GM12878 (cell line): ENCODE results near the gene FTH1. TPM values are rescaled to one million over a fixed set of nuclear protein-coding genes. Genes with fewer than 3 reads are reported as not detected.

Experiments
- ATAC-seq: fragments of 200-7000 bp; cut with Tn5 transposase; 3 replicates; pipeline ENCODE4 v1.9.1; 2020; ENCODE audit warnings: mild to moderate bottlenecking, moderate library complexity
- BruUV-seq: library from RNA; stranded (reverse); fragments of 400-500 nt; replicated peaks from 2 replicates; lab custom pipeline; 2021; lab: Mats Ljungman, UMichigan
- CTCF ChIA-PET: fragments of 300-600 bp; sonication (Branson Sonifier 250); formaldehyde crosslinking; extraction: SDS; loops from one replicate; lab custom pipeline; 2021; ENCODE audit warnings: inconsistent platforms; lab: Yijun Ruan, JAX
- POLR2A ChIA-PET: fragments of 350-600 bp; formaldehyde crosslinking; extraction: SDS; loops from one replicate; lab custom pipeline; 2021; ENCODE audit warnings: inconsistent platforms; lab: Charles Lee
- RAD21 ChIA-PET: fragments of 300-600 bp; sonication (Branson Sonifier 250); formaldehyde crosslinking; loops from one replicate; lab custom pipeline; 2023; ENCODE audit warnings: antibody characterized with exemption; ENCODE audit not compliant: unreplicated experiment; lab: Charles Lee
- SMC1A ChIA-PET: fragments of 300-600 bp; sonication (Branson Sonifier 250); formaldehyde crosslinking; loops from one replicate; lab custom pipeline; 2023; ENCODE audit not compliant: unreplicated experiment, uncharacterized antibody; lab: Charles Lee
- DNase-seq: peaks from one replicate; pipeline ENCODE4 v3.0.0-alpha.2; 2011; ENCODE audit warnings: low read depth, low spot score
- FAIRE-seq: peaks from 3 replicates; lab custom pipeline; 2011; peaks lifted over from hg19 to GRCh38; lab: Jason Lieb, UNC
- H2AFZ ChIP-seq: 2 replicates; pipeline ENCODE4 v1.6.0; 2011; ENCODE audit warnings: low read depth, low read length, control low read depth; ENCODE audit not compliant: control insufficient read depth
- H3K27ac ChIP-seq: 2 replicates; pipeline ENCODE4 v1.5.1; 2011; ENCODE audit warnings: control low read depth; ENCODE audit not compliant: control insufficient read depth, insufficient read depth
- H3K27me3 ChIP-seq, 2 experiments: replicated peaks in 1 of 2; 2 replicates each; pipeline versions ENCODE4 v1.6.0 to v1.6.1; 2011; ENCODE audit warnings: low read length in 1 of 2; ENCODE audit not compliant: control insufficient read depth in 2 of 2, insufficient read depth in 2 of 2
- H3K36me3 ChIP-seq, 2 experiments: 2 replicates each; pipeline ENCODE4 v1.5.1; 2011; ENCODE audit warnings: low read length in 1 of 2; ENCODE audit not compliant: control insufficient read depth in 2 of 2, insufficient read depth in 2 of 2
- H3K4me1 ChIP-seq: 2 replicates; pipeline ENCODE4 v1.6.1; 2011; ENCODE audit warnings: mild to moderate bottlenecking, low read length, moderate library complexity, mixed read lengths; ENCODE audit not compliant: control insufficient read depth, insufficient read depth
- H3K4me2 ChIP-seq: 2 replicates; pipeline ENCODE4 v1.6.0; 2011; ENCODE audit warnings: control low read depth; ENCODE audit not compliant: control insufficient read depth, insufficient read depth
- H3K4me3 ChIP-seq: fragments of 200-600 bp; sonication (generic); 2 replicates; pipeline ENCODE4 v1.5.1; 2016
- H3K79me2 ChIP-seq: 2 replicates; pipeline ENCODE4 v1.6.0; 2011; ENCODE audit warnings: low read length; ENCODE audit not compliant: control insufficient read depth, insufficient read depth
- H3K9ac ChIP-seq: 2 replicates; pipeline ENCODE4 v1.8.0; 2011; ENCODE audit warnings: low read length, control low read depth, mixed read lengths; ENCODE audit not compliant: control insufficient read depth, insufficient read depth
- H3K9me3 ChIP-seq: replicated peaks from 3 replicates; pipeline ENCODE4 v1.5.1; 2011; ENCODE audit warnings: mild to moderate bottlenecking, low read length; ENCODE audit not compliant: control insufficient read depth, insufficient read depth
- H4K20me1 ChIP-seq: 2 replicates; pipeline ENCODE4 v1.6.0; 2011; ENCODE audit not compliant: control insufficient read depth, insufficient read depth
- BCL3 ChIP-seq: IDR thresholded peaks from 2 replicates; pipeline ENCODE4 v1.6.1; 2011; ENCODE audit warnings: borderline replicate concordance, low read depth, mild to moderate bottlenecking, moderate library complexity, low read length; ENCODE audit not compliant: insufficient read depth, poor library complexity, severe bottlenecking
- BMI1 ChIP-seq: fragments of 450-650 bp; IDR thresholded peaks from 2 replicates; pipeline ENCODE4 v1.6.1; 2016; ENCODE audit warnings: mild to moderate bottlenecking, moderate library complexity, borderline replicate concordance
- CREM ChIP-seq: IDR thresholded peaks from 2 replicates; pipeline ENCODE4 v1.6.1; 2014; ENCODE audit warnings: antibody characterized with exemption, low read depth
- FOXM1 ChIP-seq: IDR thresholded peaks from 2 replicates; pipeline ENCODE4 v1.6.1; 2012; ENCODE audit warnings: low read depth, mild to moderate bottlenecking, inconsistent platforms, low read length, moderate library complexity
- HDAC6 ChIP-seq: fragments of 200-600 bp; sonication (generic); IDR thresholded peaks from one replicate; pipeline ENCODE4 v1.8.0; 2017; ENCODE audit warnings: antibody characterized with exemption; ENCODE audit not compliant: unreplicated experiment
- IKZF1 ChIP-seq: fragments of 450-650 bp; conservative IDR thresholded peaks from 2 replicates; pipeline ENCODE4 v1.6.1; 2017; ENCODE audit warnings: antibody characterized with exemption, mild to moderate bottlenecking
- IKZF2 ChIP-seq, 2 experiments: fragments of 450-650 bp; IDR thresholded peaks; 2 replicates each; pipeline ENCODE4 v1.6.1; 2017; ENCODE audit warnings: mild to moderate bottlenecking in 2 of 2, moderate library complexity in 2 of 2
- JUNB ChIP-seq: IDR thresholded peaks from 2 replicates; pipeline ENCODE4 v1.6.1; 2016; ENCODE audit warnings: antibody characterized with exemption, mild to moderate bottlenecking
- PAX8 ChIP-seq: fragments of 450-650 bp; IDR thresholded peaks from 2 replicates; pipeline ENCODE4 v1.6.1; 2017; ENCODE audit warnings: mild to moderate bottlenecking, moderate library complexity
- PKNOX1 ChIP-seq: fragments of 450-650 bp; IDR thresholded peaks from 2 replicates; pipeline ENCODE4 v1.6.1; 2016; ENCODE audit warnings: mild to moderate bottlenecking
- SIN3A ChIP-seq: IDR thresholded peaks from 2 replicates; pipeline ENCODE4 v1.6.1; 2012; ENCODE audit warnings: low read depth, low read length, improper control_type of control experiment
- SMAD1 ChIP-seq: fragments of 450-650 bp; IDR thresholded peaks from 2 replicates; pipeline ENCODE4 v1.6.1; 2018; ENCODE audit warnings: mild to moderate bottlenecking, low read depth; ENCODE audit not compliant: partially characterized antibody
- SMARCA5 ChIP-seq: fragments of 450-650 bp; IDR thresholded peaks from 2 replicates; pipeline ENCODE4 v1.6.1; 2017; ENCODE audit warnings: mild to moderate bottlenecking
- SP1 ChIP-seq: IDR thresholded peaks from one replicate; pipeline ENCODE4 v1.6.1; 2011; ENCODE audit warnings: low read depth, low read length
- SUPT20H ChIP-seq: IDR thresholded peaks from 2 replicates; pipeline ENCODE4 v1.6.1; 2011; ENCODE audit warnings: low read depth, mild to moderate bottlenecking, low read length, moderate library complexity, borderline replicate concordance; ENCODE audit not compliant: control insufficient read depth
- SUZ12 ChIP-seq: fragments of 200-600 bp; sonication (generic); IDR thresholded peaks from one replicate; pipeline ENCODE4 v1.6.1; 2018; ENCODE audit warnings: antibody characterized with exemption, mild to moderate bottlenecking; ENCODE audit not compliant: unreplicated experiment
- TAF1 ChIP-seq: IDR thresholded peaks from 2 replicates; pipeline ENCODE4 v1.6.1; 2011; ENCODE audit warnings: mild to moderate bottlenecking, low read depth, low read length, borderline replicate concordance
- TCF7 ChIP-seq: IDR thresholded peaks from 2 replicates; pipeline ENCODE4 v1.6.1; 2014; ENCODE audit warnings: antibody characterized with exemption, borderline replicate concordance
- ZNF207 ChIP-seq: fragments of 450-650 bp; IDR thresholded peaks from 2 replicates; pipeline ENCODE4 v1.6.1; 2014; ENCODE audit warnings: antibody characterized with exemption, mild to moderate bottlenecking, borderline replicate concordance
- WGBS: methylation state at CpG from one replicate; pipeline ENCODE4 v1.1.6; 2016; ENCODE audit warnings: low lambda C conversion rate; ENCODE audit not compliant: insufficient replicate concordance, insufficient coverage; ENCODE audit errors: missing lambda C conversion rate; 5-methylcytosine and 5-hydroxymethylcytosine counted together
- in situ Hi-C: fragments of 300-500 bp; cut with MboI; formaldehyde crosslinking; loops from 9 replicates; pipeline ENCODE4 v1.14.3; 2018; ENCODE audit warnings: mixed read lengths
- intact Hi-C: fragments of 100-400 bp; cut with micrococcal nuclease; formaldehyde crosslinking; loops from one replicate; pipeline ENCODE4 v1.14.2; 2022; ENCODE audit not compliant: unreplicated experiment
- polyA plus RNA-seq, 11 experiments: library from polyadenylated mRNA; depleted of rRNA in 4 of 11; unstranded in 6 of 11; stranded (reverse) in 5 of 11; fragments of >200 nt; fragmentation: Nextera tagmentation in 4 of 11; fragmentation: Illumina TruSeq in 1 of 11; extraction: Ambion mirVana in 4 of 11; extraction: Trizol in 1 of 11; gene quantifications; 1 replicate in 1 of 11; 2 replicates in 10 of 11; pipeline versions ENCODE4 v1.2.1 to v1.2.3, GENCODE V29; 2011 to 2016; ENCODE audit warnings: inconsistent platforms in 2 of 11, missing spikeins in 2 of 11, low read depth in 1 of 11
- total RNA-seq, 4 experiments: library from RNA; depleted of rRNA in 3 of 4; stranded (reverse); fragments of >200 nt in 3 of 4; fragmentation: Illumina TruSeq in 1 of 4; extraction: Trizol in 1 of 4; gene quantifications; 2 replicates each; pipeline versions ENCODE4 v1.2.1 to v1.2.3, GENCODE V29; 2013 to 2021
- TF ChIP-seq, protein P1 (sequence below): fragments of 450-650 bp; formaldehyde crosslinking; IDR thresholded peaks from 2 replicates; pipeline ENCODE4 v1.4.0; 2022; ENCODE audit warnings: mild to moderate bottlenecking, moderate library complexity

The FTH1 gene
- total and polyA plus RNA-seq, 10 of the 15 experiments (the other 5 are each of a cell fraction or from before 2014, with no cell fraction given), result 289 to 4,154 (median 960) TPM

DNA sequence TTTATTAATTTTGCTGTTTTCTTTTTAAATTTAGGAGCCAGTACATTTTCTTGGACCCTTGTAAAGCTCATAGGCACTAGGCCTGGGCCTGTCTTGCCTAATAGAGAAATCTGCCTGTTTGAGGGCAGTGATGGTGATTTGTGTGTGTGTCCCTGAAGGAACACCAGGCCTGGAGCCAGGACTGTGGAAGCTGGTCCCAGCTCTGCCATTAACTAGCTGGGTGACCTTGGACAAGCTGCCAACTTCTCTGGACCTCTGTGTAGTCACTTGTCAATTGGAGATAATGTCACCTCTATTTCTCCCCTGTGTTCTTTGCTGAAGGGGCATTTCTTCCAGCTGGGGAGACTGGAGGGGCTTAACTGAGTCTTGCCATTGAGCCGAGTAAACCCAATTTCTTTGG lies 16.0 kb upstream of the FTH1 start:
- no TSS peak for BruUV-seq
- no peaks in the 10 kb centered on the region for H3K27me3 ChIP-seq
- no peak overlapping the region for H3K4me2 ChIP-seq
- ChIA-PET RAD21 (no interaction called here), POLR2A (interaction anchor here (0.7 to 0.9 kb wide), 2 partner anchors 8 to 141 kb away, joined by 3 to 4 read pairs; no protein-coding TSS in a partner anchor), SMC1A (interaction anchor here (0.6 to 1.7 kb wide), 4 partner anchors 11 to 36 kb away, joined by 3 read pairs; no protein-coding TSS in a partner anchor), CTCF (interaction anchor here (1.0 kb wide), 1 partner anchor 36 kb away, joined by 4 read pairs; no protein-coding TSS in a partner anchor)
- no peaks in the 10 kb centered on the region for H3K4me1 ChIP-seq
- DNase-seq (no peak), ATAC-seq (no peak), FAIRE-seq (no peak)
- H3K9me3 ChIP-seq, result no peaks in the 10 kb centered on the region
- H3K36me3 ChIP-seq, result no peaks in the 10 kb centered on the region
- intact Hi-C loops (no loop called here), in situ Hi-C loops (no loop called here)
- 100% methylated on average over 1 of the region's 1 CpG for WGBS
- no peak overlapping the region for H3K9ac ChIP-seq
- H4K20me1 ChIP-seq, result no peaks in the 10 kb centered on the region
- H3K4me3 ChIP-seq, result no peak overlapping the region
- H3K27ac ChIP-seq, result no peak overlapping the region
- TF ChIP-seq, protein P1, sequence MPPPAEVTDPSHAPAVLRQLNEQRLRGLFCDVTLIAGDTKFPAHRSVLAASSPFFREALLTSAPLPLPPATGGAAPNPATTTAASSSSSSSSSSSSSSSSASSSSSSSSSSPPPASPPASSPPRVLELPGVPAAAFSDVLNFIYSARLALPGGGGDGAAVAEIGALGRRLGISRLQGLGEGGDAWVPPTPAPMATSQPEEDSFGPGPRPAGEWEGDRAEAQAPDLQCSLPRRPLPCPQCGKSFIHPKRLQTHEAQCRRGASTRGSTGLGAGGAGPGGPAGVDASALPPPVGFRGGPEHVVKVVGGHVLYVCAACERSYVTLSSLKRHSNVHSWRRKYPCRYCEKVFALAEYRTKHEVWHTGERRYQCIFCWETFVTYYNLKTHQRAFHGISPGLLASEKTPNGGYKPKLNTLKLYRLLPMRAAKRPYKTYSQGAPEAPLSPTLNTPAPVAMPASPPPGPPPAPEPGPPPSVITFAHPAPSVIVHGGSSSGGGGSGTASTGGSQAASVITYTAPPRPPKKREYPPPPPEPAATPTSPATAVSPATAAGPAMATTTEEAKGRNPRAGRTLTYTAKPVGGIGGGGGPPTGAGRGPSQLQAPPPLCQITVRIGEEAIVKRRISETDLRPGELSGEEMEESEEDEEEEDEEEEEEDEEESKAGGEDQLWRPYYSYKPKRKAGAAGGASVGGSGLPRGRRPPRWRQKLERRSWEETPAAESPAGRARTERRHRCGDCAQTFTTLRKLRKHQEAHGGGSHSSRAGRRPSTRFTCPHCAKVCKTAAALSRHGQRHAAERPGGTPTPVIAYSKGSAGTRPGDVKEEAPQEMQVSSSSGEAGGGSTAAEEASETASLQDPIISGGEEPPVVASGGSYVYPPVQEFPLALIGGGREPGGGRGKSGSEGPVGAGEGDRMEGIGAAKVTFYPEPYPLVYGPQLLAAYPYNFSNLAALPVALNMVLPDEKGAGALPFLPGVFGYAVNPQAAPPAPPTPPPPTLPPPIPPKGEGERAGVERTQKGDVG (CRISPR knock-in tag), result no peak
- TF ChIP-seq JUNB (no peak), SMARCA5 (no peak), SMAD1 (no peak), CREM (no peak), TAF1 (no peak), FOXM1 (no peak), BMI1 (no peak), SP1 (no peak), IKZF2 (IDR thresholded peaks at IDR 0.05) (no peak), BCL3 (no peak), IKZF1 (no peak), PKNOX1 (no peak), HDAC6 (no peak), SUPT20H (no peak), PAX8 (no peak), ZNF207 (no peak), SUZ12 (no peak), SIN3A (no peak), TCF7 (no peak)
- H3K79me2 ChIP-seq, result no peaks in the 10 kb centered on the region
- no peak overlapping the region for H2AFZ ChIP-seq
